Omental fat pad (tissue), 4 donors: Measurements from ENCODE around the gene ARHGAP15. TPM values are rescaled to one million over a fixed set of nuclear protein-coding genes. Genes with fewer than 3 reads are reported as not detected.

ENCODE experiments used
- ATAC-seq: fragments of 150-250 bp; one replicate; pipeline ENCODE4 v1.9.1; 2016; ENCODE audit warnings: mild to moderate bottlenecking, moderate library complexity; ENCODE audit not compliant: low FRiP score
- DNase-seq: peaks from one replicate; pipeline ENCODE4 v3.0.0-alpha.2; 2019; ENCODE audit warnings: low spot score
- total RNA-seq, 4 donors: library from RNA; depleted of rRNA; stranded (reverse); fragments of >200 nt; gene quantifications; one replicate each; pipeline ENCODE4 v1.1.0, GENCODE V29; 2016
- TF ChIP-seq, protein P1 (sequence below), 3 donors: fragments of 450-650 bp; IDR thresholded peaks; one replicate each; pipeline ENCODE4 v1.5.1; 2016 to 2017; ENCODE audit warnings: antibody characterized with exemption in 3 of 3, mild to moderate bottlenecking in 3 of 3, moderate library complexity in 2 of 3

The ARHGAP15 gene
- total RNA-seq, 4 donors from 2014 or later, result 12.2 to 27.6 (median 20.7) TPM

DNA sequence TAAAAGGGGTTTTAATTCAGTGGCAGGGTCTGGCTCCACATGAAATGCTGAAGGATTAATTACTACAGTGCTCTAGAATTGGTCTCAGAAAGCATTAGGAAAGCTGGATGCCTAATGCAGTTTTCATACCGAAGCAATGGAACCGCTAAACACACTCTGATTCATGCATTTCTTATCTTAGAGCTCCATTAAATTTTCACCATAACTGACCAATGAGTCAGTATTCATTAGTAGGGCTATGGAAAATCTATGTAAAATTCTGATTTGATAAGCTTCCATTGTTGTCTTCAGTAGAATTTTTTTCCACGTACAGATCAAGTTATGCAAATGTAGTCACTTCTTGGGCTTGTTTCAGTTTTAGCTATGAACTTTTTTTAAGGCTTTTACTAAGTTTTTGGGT lies 359.9 kb downstream of the ARHGAP15 start:
- no peak for DNase-seq
- ATAC-seq, result peak; percentile 78

DNA sequence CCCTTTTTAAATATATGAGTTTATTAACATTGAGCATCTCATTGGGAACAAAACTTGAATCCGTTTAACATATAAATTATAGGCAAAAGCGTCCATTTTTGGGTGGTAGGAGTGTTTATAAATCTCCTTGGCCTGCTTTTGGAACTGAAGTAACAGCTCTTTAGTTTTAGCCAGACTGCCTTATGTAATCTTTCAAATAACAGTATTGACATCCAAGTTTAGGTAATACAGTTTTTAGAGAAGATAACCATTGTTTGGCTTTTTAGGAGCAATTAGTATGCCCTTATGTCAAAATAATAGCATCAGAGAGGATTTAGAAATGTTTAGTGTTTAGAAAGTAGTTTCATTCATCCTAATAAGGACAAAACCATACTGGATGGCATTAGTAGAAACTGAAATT lies 361.9 kb downstream of the ARHGAP15 start:
- DNase-seq (no peak), ATAC-seq (no peak)
- TF ChIP-seq, protein P1, sequence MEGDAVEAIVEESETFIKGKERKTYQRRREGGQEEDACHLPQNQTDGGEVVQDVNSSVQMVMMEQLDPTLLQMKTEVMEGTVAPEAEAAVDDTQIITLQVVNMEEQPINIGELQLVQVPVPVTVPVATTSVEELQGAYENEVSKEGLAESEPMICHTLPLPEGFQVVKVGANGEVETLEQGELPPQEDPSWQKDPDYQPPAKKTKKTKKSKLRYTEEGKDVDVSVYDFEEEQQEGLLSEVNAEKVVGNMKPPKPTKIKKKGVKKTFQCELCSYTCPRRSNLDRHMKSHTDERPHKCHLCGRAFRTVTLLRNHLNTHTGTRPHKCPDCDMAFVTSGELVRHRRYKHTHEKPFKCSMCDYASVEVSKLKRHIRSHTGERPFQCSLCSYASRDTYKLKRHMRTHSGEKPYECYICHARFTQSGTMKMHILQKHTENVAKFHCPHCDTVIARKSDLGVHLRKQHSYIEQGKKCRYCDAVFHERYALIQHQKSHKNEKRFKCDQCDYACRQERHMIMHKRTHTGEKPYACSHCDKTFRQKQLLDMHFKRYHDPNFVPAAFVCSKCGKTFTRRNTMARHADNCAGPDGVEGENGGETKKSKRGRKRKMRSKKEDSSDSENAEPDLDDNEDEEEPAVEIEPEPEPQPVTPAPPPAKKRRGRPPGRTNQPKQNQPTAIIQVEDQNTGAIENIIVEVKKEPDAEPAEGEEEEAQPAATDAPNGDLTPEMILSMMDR (IDR thresholded peaks at IDR 0.05), result no peak

More for the DNA sequence above, 359.9 kb downstream of the ARHGAP15 start:
- TF ChIP-seq, protein P1 (IDR thresholded peaks at IDR 0.05), result no peak

DNA sequence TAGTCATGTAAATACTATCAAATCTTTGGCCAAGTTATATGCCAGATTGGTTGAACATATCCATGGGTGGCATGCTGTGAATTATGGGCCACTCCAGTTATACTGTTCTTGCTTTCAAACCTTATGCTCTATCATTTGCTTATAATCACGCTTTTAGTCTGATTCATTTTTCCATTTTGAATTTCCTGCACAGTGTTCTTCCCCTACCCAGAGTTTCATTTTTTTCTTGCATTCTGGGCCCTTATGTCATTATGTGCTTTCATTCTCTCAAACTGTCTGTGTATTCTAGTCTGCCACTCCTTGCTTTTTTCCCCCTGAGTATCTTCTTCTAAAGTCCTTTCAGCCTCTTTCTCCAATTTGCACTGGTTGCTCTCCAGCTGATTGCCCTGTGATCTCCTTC lies 364.1 kb downstream of the ARHGAP15 start:
- TF ChIP-seq, protein P1 (IDR thresholded peaks at IDR 0.05), result no peak
- DNase-seq, result no peak
- ATAC-seq, result no peak

DNA sequence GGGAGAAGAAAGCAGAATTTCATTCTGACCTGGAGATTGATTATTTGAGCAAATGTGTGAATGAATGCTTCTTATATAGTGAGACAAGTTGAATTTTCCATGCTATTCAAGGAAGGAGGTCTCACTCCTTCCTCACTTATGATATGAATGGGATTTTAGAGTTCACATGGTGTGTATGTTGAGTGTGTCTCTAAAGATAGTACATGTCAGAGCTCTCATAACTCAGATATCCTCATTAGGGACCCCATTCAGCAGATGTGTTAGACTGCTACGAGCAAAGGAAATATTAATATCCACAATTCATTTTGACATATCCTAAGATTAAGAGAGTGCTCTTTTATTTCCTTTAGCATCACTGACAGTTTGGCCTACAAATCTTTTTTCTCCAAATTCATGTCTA lies 368.5 kb downstream of the ARHGAP15 start:
- ATAC-seq, result no peak

DNA sequence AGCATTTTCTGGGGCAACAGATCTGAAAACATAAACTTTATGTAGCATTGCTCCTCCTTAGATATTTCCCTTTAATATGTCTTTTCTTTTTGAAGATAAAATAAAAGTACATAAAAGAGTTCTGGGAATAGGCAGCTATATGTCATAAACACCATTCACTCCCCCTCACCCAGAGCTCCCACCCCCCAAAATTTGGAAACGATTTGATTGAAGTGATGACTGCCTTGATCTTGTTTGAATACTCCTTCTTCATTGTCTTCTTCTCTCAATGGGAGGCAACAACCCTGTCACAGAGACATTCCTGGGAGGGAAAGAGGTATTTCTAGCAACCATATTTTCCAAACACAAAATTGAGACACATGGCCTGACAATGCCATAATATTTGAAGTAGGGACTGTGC lies 369.3 kb downstream of the ARHGAP15 start:
- ATAC-seq (no peak), DNase-seq (no peak)
- TF ChIP-seq, protein P1 (IDR thresholded peaks at IDR 0.05), result no peak

More for the DNA sequence above, 368.5 kb downstream of the ARHGAP15 start:
- no peak for DNase-seq
- TF ChIP-seq, protein P1 (IDR thresholded peaks at IDR 0.05), result no peak

DNA sequence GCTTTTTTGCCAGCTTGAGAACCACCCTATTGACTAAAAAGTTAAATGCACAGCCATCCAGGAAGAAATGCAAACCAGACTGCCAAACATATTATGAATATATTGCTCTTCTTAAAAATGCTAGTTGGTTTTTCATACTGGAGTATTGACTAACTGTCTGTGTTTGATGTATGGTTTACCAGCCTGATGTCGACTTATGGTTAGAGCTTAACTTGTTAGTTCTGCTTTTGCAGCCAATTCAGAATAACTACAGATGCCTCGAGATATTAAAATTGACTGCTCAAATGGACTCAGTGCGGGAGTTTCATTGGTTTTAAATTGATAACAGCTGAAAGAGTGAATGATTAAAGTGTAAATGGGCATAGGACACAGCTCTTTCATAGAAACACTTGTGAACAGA lies 369.8 kb downstream of the ARHGAP15 start:
- no peak for DNase-seq
- TF ChIP-seq, protein P1 (IDR thresholded peaks at IDR 0.05), result no peak
- no peak for ATAC-seq

DNA sequence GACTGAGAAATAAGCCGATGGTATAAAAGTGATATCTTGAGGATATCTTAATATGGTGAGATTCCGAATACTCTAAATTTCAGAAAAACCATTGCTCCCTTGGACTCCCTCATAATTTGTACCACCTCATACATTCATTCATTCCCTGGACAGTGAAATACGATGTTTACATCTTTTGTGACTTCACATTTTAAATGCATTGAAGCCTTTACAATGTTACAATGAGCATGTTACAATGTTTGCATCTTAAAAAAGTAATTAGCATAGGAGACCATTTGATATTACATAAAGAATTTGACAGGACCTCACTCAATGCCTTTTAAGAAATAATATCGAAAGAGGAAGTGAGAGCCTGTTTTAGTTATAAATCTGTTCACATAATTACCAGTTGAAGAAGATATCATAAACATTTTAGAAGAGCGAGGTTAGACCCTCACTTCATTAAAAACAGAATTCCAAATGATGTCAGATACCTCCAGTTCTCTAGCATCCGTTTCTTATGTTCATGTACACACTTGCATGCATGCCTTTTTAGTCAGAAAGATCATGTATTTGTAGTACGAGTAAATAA lies 372.0 kb downstream of the ARHGAP15 start:
- ATAC-seq, result no peak

More for the DNA sequence above, 372.0 kb downstream of the ARHGAP15 start:
- DNase-seq, result no peak
- TF ChIP-seq, protein P1 (IDR thresholded peaks at IDR 0.05), result no peak
